ENCODE measurements around the gene NAP1L3.

Gene NAP1L3

GRCh38 chrX:93673056-93673868 lies at the start of gene NAP1L3:
NAP1L3 (minus strand) TSS chrX:93673578; CDS start chrX:93673304, 274 bp downstream.
- peak; percentile 88 for DNase-seq

GRCh38 chrX:93711076-93711475 lies 37.7 kb upstream of the NAP1L3 start:
- DNase-seq: no peak

- DNase-seq: no peak
Observed at GRCh38 chrX:93703701-93704100, 30.3 kb upstream of the NAP1L3 start.

GRCh38 chrX:93695981-93696380 lies 22.6 kb upstream of the NAP1L3 start:
- no peak for DNase-seq

GRCh38 chrX:93673869-93674271 lies 492 bp upstream of the NAP1L3 start, which contains the start of gene FAM133A:
FAM133A (plus strand) TSS chrX:93674206; CDS start chrX:93709420, 35,214 bp downstream.
- DNase-seq: peak; percentile 45

- DNase-seq: no peak
Observed at GRCh38 chrX:93660575-93660974, 12.8 kb downstream of the NAP1L3 start.

- no peak for DNase-seq
Observed at GRCh38 chrX:93649381-93649780, 24.0 kb downstream of the NAP1L3 start.

- no peak for DNase-seq
Observed at GRCh38 chrX:93637591-93637990, 35.8 kb downstream of the NAP1L3 start.
